Esophagus muscularis mucosa (tissue), 4 donors: ENCODE results near the gene C4orf36. TPM values are rescaled to one million over a fixed set of nuclear protein-coding genes. Genes with fewer than 3 reads are reported as not detected.
"Not testable (repeated sequence)": the region's sequence is repeated elsewhere in the genome, so short reads cannot be mapped to it uniquely, and the experiment has no call there.

Source experiments
- DNase-seq: peaks from one replicate; pipeline ENCODE4 v3.0.0-alpha.2; 2017; ENCODE audit errors: extremely low spot score
- H3K27ac ChIP-seq, 4 donors: fragments of 200-600 bp; sonication (generic); replicated peaks in 1 of 4; 1 replicate in 3 of 4; 2 replicates in 1 of 4; pipeline ENCODE4 v1.5.1; 2016 to 2019; ENCODE audit warnings: mild to moderate bottlenecking in 1 of 4
- H3K27me3 ChIP-seq, 4 donors: fragments of 200-600 bp; sonication (generic); one replicate each; pipeline versions ENCODE4 v1.5.1 to v1.6.0; 2016 to 2019
- H3K36me3 ChIP-seq, 4 donors: fragments of 200-600 bp; sonication (generic); one replicate each; pipeline ENCODE4 v1.5.1; 2016 to 2019
- H3K4me1 ChIP-seq, 4 donors: fragments of 200-600 bp; sonication (generic); one replicate each; pipeline ENCODE4 v1.5.1; 2016 to 2019
- H3K4me3 ChIP-seq, 4 donors: fragments of 200-600 bp; sonication (generic); 1 replicate in 2 of 4; 2 replicates in 2 of 4; pipeline ENCODE4 v1.5.1; 2016 to 2019; ENCODE audit warnings: mild to moderate bottlenecking in 4 of 4, moderate library complexity in 1 of 4
- H3K9me3 ChIP-seq, 4 donors: fragments of 200-600 bp; sonication (generic); 1 replicate in 3 of 4; 2 replicates in 1 of 4; pipeline ENCODE4 v1.5.1; 2016 to 2019
- EP300 ChIP-seq: sonication (generic); formaldehyde crosslinking; IDR thresholded peaks from one replicate; pipeline ENCODE4 v1.6.1; 2017; ENCODE audit warnings: antibody characterized with exemption
- POLR2A ChIP-seq: fragments of 450-650 bp; IDR thresholded peaks from one replicate; pipeline ENCODE4 v1.6.1; 2017; ENCODE audit warnings: antibody characterized with exemption, moderate library complexity, mild to moderate bottlenecking, low read depth
- POLR2AphosphoS5 ChIP-seq, 2 donors: sonication (generic); formaldehyde crosslinking; IDR thresholded peaks; one replicate each; pipeline ENCODE4 v1.6.1; 2017; ENCODE audit warnings: antibody characterized with exemption in 2 of 2
- WGBS: methylation state at CpG from one replicate; pipeline ENCODE4 v1.1.5; 2018; 5-methylcytosine and 5-hydroxymethylcytosine counted together
- intact Hi-C: fragments of 100-400 bp; cut with DNase I; formaldehyde crosslinking; loops from one replicate; pipeline ENCODE4 v1.15.1; 2023
- total RNA-seq, 4 donors: library from RNA; depleted of rRNA; stranded (reverse); fragments of >200 nt; gene quantifications; one replicate each; pipeline versions ENCODE4 v1.1.0 to v1.2.1, GENCODE V29; 2016
- TF ChIP-seq, protein P1 (sequence below), 3 experiments: fragments of 200-600 bp in 2 of 3; fragments of 450-650 bp in 1 of 3; sonication (generic) in 2 of 3; IDR thresholded peaks; one replicate each; pipeline ENCODE4 v1.5.1; 2017 to 2019; ENCODE audit warnings: antibody characterized with exemption in 3 of 3, mild to moderate bottlenecking in 2 of 3, moderate library complexity in 1 of 3

The C4orf36 gene
- total RNA-seq, 4 donors from 2014 or later = 1.3 TPM; not detected in 3

DNA sequence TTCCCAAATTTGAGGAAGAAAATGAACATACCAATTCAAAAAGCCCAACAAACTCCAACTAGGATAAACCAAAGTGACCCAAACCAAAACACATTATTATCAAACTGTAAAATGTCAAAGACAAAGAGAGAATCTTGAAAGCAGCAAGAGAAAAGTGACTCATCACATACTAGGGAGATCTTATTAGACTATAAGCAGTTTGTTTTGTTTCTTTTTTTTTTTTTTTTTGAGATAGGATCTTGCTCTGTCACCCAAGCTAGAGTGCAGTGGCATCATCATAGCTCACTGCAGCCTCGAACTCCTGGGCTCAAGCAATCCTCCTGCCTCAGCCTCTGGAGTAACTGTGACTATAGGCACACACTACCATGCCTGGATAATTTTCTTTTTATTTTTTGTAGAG lies 12.6 kb downstream of the C4orf36 start:
- intact Hi-C loops = no loop called here
- TF ChIP-seq POLR2AphosphoS5 (IDR thresholded peaks at IDR 0.05) (no peak), POLR2A (no peak), EP300 (no peak)
- TF ChIP-seq, protein P1, sequence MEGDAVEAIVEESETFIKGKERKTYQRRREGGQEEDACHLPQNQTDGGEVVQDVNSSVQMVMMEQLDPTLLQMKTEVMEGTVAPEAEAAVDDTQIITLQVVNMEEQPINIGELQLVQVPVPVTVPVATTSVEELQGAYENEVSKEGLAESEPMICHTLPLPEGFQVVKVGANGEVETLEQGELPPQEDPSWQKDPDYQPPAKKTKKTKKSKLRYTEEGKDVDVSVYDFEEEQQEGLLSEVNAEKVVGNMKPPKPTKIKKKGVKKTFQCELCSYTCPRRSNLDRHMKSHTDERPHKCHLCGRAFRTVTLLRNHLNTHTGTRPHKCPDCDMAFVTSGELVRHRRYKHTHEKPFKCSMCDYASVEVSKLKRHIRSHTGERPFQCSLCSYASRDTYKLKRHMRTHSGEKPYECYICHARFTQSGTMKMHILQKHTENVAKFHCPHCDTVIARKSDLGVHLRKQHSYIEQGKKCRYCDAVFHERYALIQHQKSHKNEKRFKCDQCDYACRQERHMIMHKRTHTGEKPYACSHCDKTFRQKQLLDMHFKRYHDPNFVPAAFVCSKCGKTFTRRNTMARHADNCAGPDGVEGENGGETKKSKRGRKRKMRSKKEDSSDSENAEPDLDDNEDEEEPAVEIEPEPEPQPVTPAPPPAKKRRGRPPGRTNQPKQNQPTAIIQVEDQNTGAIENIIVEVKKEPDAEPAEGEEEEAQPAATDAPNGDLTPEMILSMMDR (IDR thresholded peaks at IDR 0.05) = no peak
- Histone ChIP-seq H3K4me1 (no peaks in the 10 kb centered on the region), H3K36me3 (no peaks in the 10 kb centered on the region), H3K27ac (no peak overlapping the region), H3K27me3 (no peaks in the 10 kb centered on the region), H3K4me3 (no peak overlapping the region), H3K9me3 (peaks cover 0 to 27% (median 18%) of the 10 kb centered on the region in 4 donors)
- DNase-seq = no peak
- 83% methylated on average over 1 of the region's 1 CpG for WGBS

- no peaks in the 10 kb centered on the region for H3K4me1 ChIP-seq
- TF ChIP-seq POLR2A (no peak), POLR2AphosphoS5 (IDR thresholded peaks at IDR 0.05) (no peak), EP300 (no peak)
- TF ChIP-seq, protein P1 (IDR thresholded peaks at IDR 0.05) = no peak
- no peaks in the 10 kb centered on the region for H3K27me3 ChIP-seq
- no peak overlapping the region for H3K4me3 ChIP-seq
- intact Hi-C loops = no loop called here
- no peak for DNase-seq
- no peaks in the 10 kb centered on the region for H3K36me3 ChIP-seq
- 93% methylated on average over 2 of the region's 2 CpGs for WGBS
- peaks cover 0 to 27% (median 18%) of the 10 kb centered on the region in 4 donors for H3K9me3 ChIP-seq
- no peak overlapping the region for H3K27ac ChIP-seq
Measured at GRCh38 chr4:86878640-86879039, 13.6 kb downstream of the C4orf36 start.

DNA sequence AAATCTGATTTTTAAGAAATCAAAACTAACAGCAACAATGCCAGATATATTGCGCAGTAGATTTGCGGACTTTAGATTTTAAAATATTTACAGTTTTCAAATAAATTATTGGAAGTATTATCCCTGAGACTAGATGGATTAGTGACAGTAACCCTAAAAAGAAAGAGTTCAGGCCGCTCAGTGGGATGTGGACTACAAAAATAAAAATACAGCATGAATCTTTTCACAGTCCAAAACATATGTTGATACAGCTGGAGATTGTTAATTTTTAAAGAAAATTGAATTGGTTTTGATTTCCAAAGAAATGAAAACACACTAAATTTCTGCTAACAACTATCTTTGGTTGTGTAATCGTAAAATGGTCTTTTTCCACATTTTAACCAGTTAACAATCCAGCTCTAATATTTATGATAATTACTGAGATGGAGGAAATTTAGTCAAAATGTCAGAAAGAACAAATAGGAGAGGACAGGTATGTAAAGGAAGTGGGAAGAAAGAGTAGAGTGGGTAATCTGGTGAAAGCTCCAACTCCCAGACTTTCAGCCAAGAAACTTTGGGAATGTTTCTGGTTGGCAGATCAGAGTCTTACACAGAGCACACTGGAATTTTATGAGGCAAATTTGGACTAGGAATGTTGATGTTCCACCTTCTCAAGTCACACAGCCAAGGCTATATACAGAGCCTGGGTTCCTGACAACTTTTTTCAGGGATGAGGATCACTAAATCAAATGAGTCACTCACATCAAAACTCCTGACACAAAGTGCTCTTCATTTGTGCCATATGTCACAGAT lies 15.1 kb downstream of the C4orf36 start:
- Histone ChIP-seq H3K4me3 (no peak overlapping the region), H3K4me1 (no peaks in the 10 kb centered on the region), H3K9me3 (peaks cover 0 to 27% (median 18%) of the 10 kb centered on the region in 4 donors), H3K27ac (no peak overlapping the region), H3K36me3 (no peaks in the 10 kb centered on the region), H3K27me3 (no peaks in the 10 kb centered on the region)
- TF ChIP-seq, protein P1 (IDR thresholded peaks at IDR 0.05) = no peak
- TF ChIP-seq POLR2AphosphoS5 (IDR thresholded peaks at IDR 0.05) = no peak
- TF ChIP-seq EP300 = no peak
- no peak for TF ChIP-seq POLR2A
- 78% methylated on average over 4 of the region's 4 CpGs for WGBS
- intact Hi-C loops = no loop called here
- no peak for DNase-seq

DNA sequence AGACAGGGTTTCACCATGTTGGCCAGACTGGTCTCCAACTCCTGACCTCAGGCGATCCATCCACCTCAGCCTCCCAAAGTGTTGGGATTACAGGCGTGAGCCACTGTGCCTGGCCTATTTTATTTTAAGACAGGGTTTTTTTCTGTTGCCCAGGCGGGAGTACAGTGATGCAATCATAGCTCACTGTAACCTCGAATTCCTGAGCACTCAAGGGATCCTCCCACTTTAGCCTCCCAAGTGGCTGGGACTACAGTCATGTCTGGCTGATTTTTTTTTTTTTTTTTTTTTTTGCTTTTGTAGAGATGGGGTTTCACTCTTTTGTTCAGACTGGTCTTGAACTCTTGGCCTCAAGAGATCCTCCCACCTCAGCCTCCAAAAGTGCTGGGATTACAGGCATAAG lies 16.8 kb downstream of the C4orf36 start:
- intact Hi-C loops = not testable (repeated sequence)
- 90% methylated on average over 4 of the region's 4 CpGs for WGBS

DNA sequence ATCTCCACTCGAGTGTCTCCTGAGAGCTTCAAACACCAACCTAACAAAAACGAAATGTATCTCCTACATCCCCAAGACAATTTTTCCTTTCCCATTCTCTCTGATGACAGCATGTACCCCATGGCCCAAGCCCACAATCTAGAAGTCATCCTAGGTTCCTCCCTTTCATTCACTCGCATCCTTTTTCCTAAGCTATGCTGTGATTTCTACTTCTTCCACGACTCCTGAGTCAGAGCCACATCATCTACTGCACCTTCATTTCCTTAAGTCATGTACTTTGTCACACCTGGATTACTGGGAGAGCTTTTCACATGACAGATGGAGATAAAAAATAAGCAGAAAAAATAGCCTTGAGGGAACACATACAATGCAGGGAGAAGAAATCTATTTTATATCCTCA lies 20.1 kb downstream of the C4orf36 start:
- no peaks in the 10 kb centered on the region for H3K9me3 ChIP-seq
- H3K4me1 ChIP-seq = no peaks in the 10 kb centered on the region
- H3K36me3 ChIP-seq = no peaks in the 10 kb centered on the region
- intact Hi-C loops = no loop called here
- 77% methylated on average over 4 of the region's 4 CpGs for WGBS
- DNase-seq = no peak
- TF ChIP-seq, protein P1 (IDR thresholded peaks at IDR 0.05) = no peak
- no peak for TF ChIP-seq POLR2AphosphoS5 (IDR thresholded peaks at IDR 0.05)
- TF ChIP-seq POLR2A = no peak
- TF ChIP-seq EP300 = no peak
- no peak overlapping the region for H3K27ac ChIP-seq
- no peaks in the 10 kb centered on the region for H3K27me3 ChIP-seq
- no peak overlapping the region for H3K4me3 ChIP-seq

More for the DNA sequence above, 16.8 kb downstream of the C4orf36 start:
- not testable (repeated sequence) for H3K27me3 ChIP-seq, H3K36me3 ChIP-seq, H3K27ac ChIP-seq, DNase-seq, H3K4me1 ChIP-seq, H3K4me3 ChIP-seq
- peaks cover 0 to 21% (median 18%) of the 10 kb centered on the region in 4 donors for H3K9me3 ChIP-seq
